Muscle of leg (tissue), 11 donors: Measurements from ENCODE around the gene CORIN. TPM values are rescaled to one million over a fixed set of nuclear protein-coding genes. Genes with fewer than 3 reads are reported as not detected.

Experiments used
- DNase-seq: peaks from one replicate; pipeline ENCODE4 v3.0.0; 2013
- H3K27ac ChIP-seq: one replicate; pipeline ENCODE4 v1.5.1; 2013; ENCODE audit warnings: mild to moderate bottlenecking, low read length, control low read depth
- H3K27me3 ChIP-seq: one replicate; pipeline ENCODE4 v1.6.1; 2013; ENCODE audit warnings: low read length; ENCODE audit not compliant: control insufficient read depth, insufficient read depth
- H3K36me3 ChIP-seq: one replicate; pipeline ENCODE4 v1.6.1; 2013; ENCODE audit warnings: low read length; ENCODE audit not compliant: control insufficient read depth, insufficient read depth
- H3K4me1 ChIP-seq: one replicate; pipeline ENCODE4 v1.6.1; 2013; ENCODE audit warnings: low read length; ENCODE audit not compliant: control insufficient read depth, insufficient read depth
- H3K4me3 ChIP-seq: one replicate; pipeline ENCODE4 v1.5.1; 2013; ENCODE audit warnings: low read length, control low read depth
- H3K9me3 ChIP-seq: replicated peaks from 2 replicates; pipeline ENCODE4 v1.6.1; 2013; ENCODE audit warnings: low read depth, low read length; ENCODE audit not compliant: control insufficient read depth
- WGBS: methylation state at CpG from one replicate; pipeline ENCODE4 v1.1.5; 2013; ENCODE audit warnings: missing lambda C conversion rate; ENCODE audit not compliant: insufficient coverage; 5-methylcytosine and 5-hydroxymethylcytosine counted together
- polyA plus RNA-seq, 8 donors: library from polyadenylated mRNA; unstranded; fragments of 120-200 nt; gene quantifications; one replicate each; pipeline versions ENCODE4 v1.2.1 to v1.2.3, GENCODE V29; 2013; ENCODE audit warnings: inconsistent platforms in 1 of 8, low replicate concordance in 1 of 8; ENCODE audit not compliant: insufficient read length in 8 of 8, insufficient read depth in 1 of 8
- total RNA-seq: library from RNA; stranded (reverse); fragments of 120-200 nt; gene quantifications from one replicate; pipeline ENCODE4 v1.2.4, GENCODE V29; 2013

The CORIN gene
- total and polyA plus RNA-seq, 9 donors: 0.87 to 3.9 (median 2.0) TPM

- no peaks in the 10 kb centered on the region for H3K36me3 ChIP-seq
- no peak overlapping the region for H3K4me3 ChIP-seq
- WGBS: 49% methylated on average over 3 of the region's 3 CpGs
- no peaks in the 10 kb centered on the region for H3K9me3 ChIP-seq
- H3K27me3 ChIP-seq: no peaks in the 10 kb centered on the region
- H3K4me1 ChIP-seq: peaks cover 4% of the 10 kb centered on the region
- no peak overlapping the region for H3K27ac ChIP-seq
- no peak for DNase-seq
Measured at GRCh38 chr4:47639531-47639930, 198.3 kb downstream of the CORIN start.

GRCh38 chr4:47631161-47631560 lies 206.7 kb downstream of the CORIN start:
- Histone ChIP-seq H3K27ac (no peak overlapping the region), H3K9me3 (no peaks in the 10 kb centered on the region), H3K27me3 (no peaks in the 10 kb centered on the region), H3K4me1 (no peaks in the 10 kb centered on the region), H3K36me3 (no peaks in the 10 kb centered on the region), H3K4me3 (no peak overlapping the region)
- WGBS: 75% methylated on average over 3 of the region's 4 CpGs
- no peak for DNase-seq

GRCh38 chr4:47624031-47624441 lies 213.8 kb downstream of the CORIN start:
- Histone ChIP-seq H3K36me3 (no peaks in the 10 kb centered on the region), H3K4me1 (no peaks in the 10 kb centered on the region), H3K27ac (no peak overlapping the region), H3K9me3 (no peaks in the 10 kb centered on the region), H3K27me3 (no peaks in the 10 kb centered on the region), H3K4me3 (no peak overlapping the region)
- no peak for DNase-seq

GRCh38 chr4:47621181-47621580 lies 216.7 kb downstream of the CORIN start:
- H3K9me3 ChIP-seq: no peaks in the 10 kb centered on the region
- no peaks in the 10 kb centered on the region for H3K4me1 ChIP-seq
- WGBS: no CpG with 5 or more reads among the region's 1 CpG
- DNase-seq: no peak
- no peaks in the 10 kb centered on the region for H3K27me3 ChIP-seq
- H3K4me3 ChIP-seq: no peak overlapping the region
- H3K27ac ChIP-seq: no peak overlapping the region
- no peaks in the 10 kb centered on the region for H3K36me3 ChIP-seq

- DNase-seq: peak; percentile 30
- no CpG with 5 or more reads among the region's 2 CpGs for WGBS
- H3K27me3 ChIP-seq: no peaks in the 10 kb centered on the region
- H3K4me3 ChIP-seq: no peak overlapping the region
- no peak overlapping the region for H3K27ac ChIP-seq
- no peaks in the 10 kb centered on the region for H3K36me3 ChIP-seq
- H3K9me3 ChIP-seq: no peaks in the 10 kb centered on the region
- no peaks in the 10 kb centered on the region for H3K4me1 ChIP-seq
Measured at GRCh38 chr4:47619691-47620090, 218.2 kb downstream of the CORIN start.

GRCh38 chr4:47617607-47618006 lies 220.3 kb downstream of the CORIN start:
- no peaks in the 10 kb centered on the region for H3K27me3 ChIP-seq
- H3K4me3 ChIP-seq: no peak overlapping the region
- H3K27ac ChIP-seq: no peak overlapping the region
- no peaks in the 10 kb centered on the region for H3K36me3 ChIP-seq
- no peaks in the 10 kb centered on the region for H3K4me1 ChIP-seq
- H3K9me3 ChIP-seq: no peaks in the 10 kb centered on the region
- no peak for DNase-seq

- DNase-seq: no peak
- no peak overlapping the region for H3K4me3 ChIP-seq
- H3K9me3 ChIP-seq: no peaks in the 10 kb centered on the region
- WGBS: no CpG with 5 or more reads among the region's 4 CpGs
- H3K27ac ChIP-seq: no peak overlapping the region
- no peaks in the 10 kb centered on the region for H3K27me3 ChIP-seq
- H3K4me1 ChIP-seq: no peaks in the 10 kb centered on the region
- H3K36me3 ChIP-seq: no peaks in the 10 kb centered on the region
Measured at GRCh38 chr4:47615385-47615784, 222.5 kb downstream of the CORIN start.

GRCh38 chr4:47612116-47613023 lies 225.5 kb downstream of the CORIN start:
- H3K4me1 ChIP-seq: no peaks in the 10 kb centered on the region
- H3K36me3 ChIP-seq: no peaks in the 10 kb centered on the region
- no peaks in the 10 kb centered on the region for H3K9me3 ChIP-seq
- 83% methylated on average over 1 of the region's 4 CpGs for WGBS
- no peak overlapping the region for H3K4me3 ChIP-seq
- H3K27me3 ChIP-seq: no peaks in the 10 kb centered on the region
- no peak overlapping the region for H3K27ac ChIP-seq
- no peak for DNase-seq

GRCh38 chr4:47606482-47606881 lies 231.4 kb downstream of the CORIN start:
- Histone ChIP-seq H3K4me3 (no peak overlapping the region), H3K36me3 (no peaks in the 10 kb centered on the region), H3K9me3 (no peaks in the 10 kb centered on the region), H3K27ac (no peak overlapping the region), H3K4me1 (no peaks in the 10 kb centered on the region), H3K27me3 (no peaks in the 10 kb centered on the region)
- 89% methylated on average over 2 of the region's 3 CpGs for WGBS
- DNase-seq: no peak

- Histone ChIP-seq H3K27me3 (no peaks in the 10 kb centered on the region), H3K4me3 (no peak overlapping the region), H3K9me3 (no peaks in the 10 kb centered on the region), H3K27ac (no peak overlapping the region), H3K36me3 (no peaks in the 10 kb centered on the region), H3K4me1 (no peaks in the 10 kb centered on the region)
- 100% methylated on average over 1 of the region's 3 CpGs for WGBS
- DNase-seq: no peak
Measured at GRCh38 chr4:47598896-47599295, 239.0 kb downstream of the CORIN start.

GRCh38 chr4:47598320-47598719 lies 239.5 kb downstream of the CORIN start:
- Histone ChIP-seq H3K4me3 (no peak overlapping the region), H3K9me3 (no peaks in the 10 kb centered on the region), H3K4me1 (no peaks in the 10 kb centered on the region), H3K27ac (no peak overlapping the region), H3K27me3 (no peaks in the 10 kb centered on the region), H3K36me3 (no peaks in the 10 kb centered on the region)
- DNase-seq: no peak
- WGBS: 22% methylated on average over 1 of the region's 1 CpG
